Panc1 (cell line): ENCODE results near the gene CPD. TPM values are rescaled to one million over a fixed set of nuclear protein-coding genes. Genes with fewer than 3 reads are reported as not detected.

Experiments used
- ATAC-seq: fragments of 200-7000 bp; cut with Tn5 transposase; 2 replicates; pipeline ENCODE4 v1.9.1; 2020; ENCODE audit warnings: mild to moderate bottlenecking, moderate library complexity
- BruUV-seq: library from RNA; stranded (reverse); fragments of 400-500 nt; replicated peaks from 2 replicates; lab custom pipeline; 2021; lab: Mats Ljungman, UMichigan
- CTCF ChIA-PET: fragments of 300-600 bp; sonication (Branson Sonifier 250); formaldehyde crosslinking; loops from one replicate; lab custom pipeline; 2022; ENCODE audit warnings: antibody characterized with exemption; lab: Charles Lee
- POLR2A ChIA-PET: fragments of 300-600 bp; sonication (Branson Sonifier 250); formaldehyde crosslinking; loops from one replicate; lab custom pipeline; 2022; ENCODE audit warnings: antibody characterized with exemption; lab: Charles Lee
- DNase-seq: peaks from one replicate; pipeline ENCODE4 v3.0.0-alpha.2; 2010; ENCODE audit warnings: low read depth, low spot score
- H3K27ac ChIP-seq: 2 replicates; pipeline ENCODE4 v1.5.1; 2011; ENCODE audit warnings: mild to moderate bottlenecking, low read length, inconsistent platforms
- H3K27me3 ChIP-seq: fragments of 200-500 bp; sonication (Bioruptor generic); 2 replicates; pipeline ENCODE4 v1.6.0; 2014; ENCODE audit warnings: low read length, inconsistent platforms; ENCODE audit not compliant: control insufficient read depth, insufficient read depth
- H3K36me3 ChIP-seq: fragments of 200-500 bp; sonication (Bioruptor generic); 2 replicates; pipeline ENCODE4 v1.5.1; 2014; ENCODE audit warnings: inconsistent platforms, mild to moderate bottlenecking, low read length, moderate library complexity; ENCODE audit not compliant: control insufficient read depth, insufficient read depth
- H3K4me1 ChIP-seq: 2 replicates; pipeline ENCODE4 v1.5.1; 2011; ENCODE audit warnings: inconsistent platforms, mild to moderate bottlenecking, low read length, moderate library complexity; ENCODE audit not compliant: control insufficient read depth, insufficient read depth
- H3K4me3 ChIP-seq, 2 experiments: 2 replicates each; pipeline ENCODE4 v1.5.1; 2011 to 2012; ENCODE audit warnings: low read depth in 2 of 2, low read length in 2 of 2, mild to moderate bottlenecking in 2 of 2, inconsistent platforms in 1 of 2, moderate library complexity in 1 of 2
- H3K9me3 ChIP-seq: fragments of 200-500 bp; sonication (Bioruptor generic); 2 replicates; pipeline ENCODE4 v1.5.1; 2014; ENCODE audit warnings: low read depth, mild to moderate bottlenecking, inconsistent platforms, low read length, moderate library complexity; ENCODE audit not compliant: control insufficient read depth, insufficient read depth
- POLR2AphosphoS5 ChIP-seq: IDR thresholded peaks from 2 replicates; pipeline ENCODE4 v1.6.1; 2012; ENCODE audit warnings: mild to moderate bottlenecking, low read depth, low read length, moderate library complexity
- SIN3A ChIP-seq: IDR thresholded peaks from 2 replicates; pipeline ENCODE4 v1.6.1; 2012; ENCODE audit warnings: low read depth, mild to moderate bottlenecking, low read length, moderate library complexity, borderline replicate concordance; ENCODE audit not compliant: insufficient read depth
- TCF7L2 ChIP-seq: IDR thresholded peaks from 2 replicates; pipeline ENCODE4 v1.6.1; 2011; ENCODE audit warnings: mild to moderate bottlenecking, low read depth, low read length, inconsistent platforms
- in situ Hi-C: cut with HindIII; loops from 2 replicates; pipeline ENCODE4 v1.10.0; 2016; ENCODE audit warnings: low sequenced_read_pairs, low pct_unique_long_range_greater_than_20kb
- intact Hi-C: fragments of 100-400 bp; cut with micrococcal nuclease; formaldehyde crosslinking; loops from one replicate; pipeline ENCODE4 v1.10.0; 2022; ENCODE audit not compliant: unreplicated experiment
- total RNA-seq: library from RNA; stranded (reverse); gene quantifications from one replicate; pipeline ENCODE4 v1.2.1, GENCODE V29; 2021; ENCODE audit not compliant: unreplicated experiment
- TF ChIP-seq, protein P1 (sequence below): fragments of 450-650 bp; IDR thresholded peaks from 2 replicates; pipeline ENCODE4 v1.5.1; 2017; ENCODE audit warnings: mild to moderate bottlenecking
- TF ChIP-seq, protein P2 (sequence below), 2 experiments: IDR thresholded peaks; 2 replicates each; pipeline ENCODE4 v1.6.1; 2011 to 2012; ENCODE audit warnings: low read depth in 2 of 2, control low read depth in 1 of 2, low read length in 1 of 2, mild to moderate bottlenecking in 1 of 2, moderate library complexity in 1 of 2; ENCODE audit not compliant: insufficient read depth in 1 of 2

The CPD gene
- total RNA-seq, 1 experiment from 2014 or later, result 93.0 TPM

DNA sequence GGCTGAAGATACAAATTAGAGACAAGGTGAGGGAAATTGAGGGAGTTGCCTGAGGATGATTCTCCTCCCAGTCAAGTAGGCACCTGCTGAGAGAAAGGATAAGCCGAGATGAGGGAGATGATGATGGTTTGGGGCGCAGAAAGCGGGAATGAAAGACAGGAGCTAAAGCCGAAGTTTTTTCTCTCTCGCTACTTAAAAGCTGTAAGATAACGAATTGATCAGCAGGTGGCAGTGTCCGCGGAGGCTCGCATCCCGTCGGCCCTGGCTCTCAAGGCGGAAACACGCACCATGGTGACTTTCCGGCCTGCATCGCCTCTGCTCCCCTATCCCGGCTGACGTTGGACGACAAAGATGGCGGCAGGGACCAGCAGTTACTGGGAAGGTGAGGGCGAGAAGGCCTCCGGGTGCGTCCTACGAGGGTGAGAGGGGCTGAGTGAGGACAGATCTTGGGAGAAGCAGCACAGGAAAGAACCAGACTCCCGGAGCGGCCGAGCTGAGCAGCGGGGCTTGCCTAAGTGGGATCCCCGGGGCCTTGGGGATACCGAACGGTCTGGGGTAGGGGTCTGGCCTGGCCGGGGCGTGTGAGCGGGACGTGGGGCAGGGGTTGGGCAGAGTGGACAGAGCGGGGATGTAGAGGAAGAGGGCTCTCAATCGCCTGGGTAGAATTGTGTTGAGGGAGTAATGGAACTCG lies 98.5 kb downstream of the CPD start, which contains the start of gene GOSR1:
TSS of gene GOSR1 (plus strand) at position 326 of the 691 bp plus-strand sequence. CDS start at position 352, 26 bp downstream.
- H3K27ac ChIP-seq, result peak within 1 kb of the TSS; percentile 98
- H3K9me3 ChIP-seq, result no peaks in the 10 kb centered on the region
- no TSS peak for BruUV-seq
- ChIA-PET POLR2A (interaction anchor here (0.5 to 1.6 kb wide), 4 partner anchors 70 to 691 kb away, joined by 4 read pairs; no protein-coding TSS in a partner anchor), CTCF (interaction anchor here (0.6 to 0.9 kb wide), 2 partner anchors 23 to 240 kb away, joined by 3 read pairs; no protein-coding TSS in a partner anchor)
- H3K27me3 ChIP-seq, result no peaks in the 10 kb centered on the region
- in situ Hi-C loops, result no loop called here
- H3K4me1 ChIP-seq, result peaks cover 11% of the 10 kb centered on the region
- intact Hi-C loops, result no loop called here
- H3K4me3 ChIP-seq, result peak within 1 kb of the TSS; percentile 88 to 91
- DNase-seq (peak; percentile 76), ATAC-seq (peak; percentile 100)
- TF ChIP-seq TCF7L2 (no peak; the same call in 1 of the 2 replicates), POLR2AphosphoS5 (peak; percentile 97), SIN3A (peak; percentile 68; the same call in 1 of the 2 replicates)
- TF ChIP-seq, protein P1, sequence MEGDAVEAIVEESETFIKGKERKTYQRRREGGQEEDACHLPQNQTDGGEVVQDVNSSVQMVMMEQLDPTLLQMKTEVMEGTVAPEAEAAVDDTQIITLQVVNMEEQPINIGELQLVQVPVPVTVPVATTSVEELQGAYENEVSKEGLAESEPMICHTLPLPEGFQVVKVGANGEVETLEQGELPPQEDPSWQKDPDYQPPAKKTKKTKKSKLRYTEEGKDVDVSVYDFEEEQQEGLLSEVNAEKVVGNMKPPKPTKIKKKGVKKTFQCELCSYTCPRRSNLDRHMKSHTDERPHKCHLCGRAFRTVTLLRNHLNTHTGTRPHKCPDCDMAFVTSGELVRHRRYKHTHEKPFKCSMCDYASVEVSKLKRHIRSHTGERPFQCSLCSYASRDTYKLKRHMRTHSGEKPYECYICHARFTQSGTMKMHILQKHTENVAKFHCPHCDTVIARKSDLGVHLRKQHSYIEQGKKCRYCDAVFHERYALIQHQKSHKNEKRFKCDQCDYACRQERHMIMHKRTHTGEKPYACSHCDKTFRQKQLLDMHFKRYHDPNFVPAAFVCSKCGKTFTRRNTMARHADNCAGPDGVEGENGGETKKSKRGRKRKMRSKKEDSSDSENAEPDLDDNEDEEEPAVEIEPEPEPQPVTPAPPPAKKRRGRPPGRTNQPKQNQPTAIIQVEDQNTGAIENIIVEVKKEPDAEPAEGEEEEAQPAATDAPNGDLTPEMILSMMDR, result peak; percentile 90
- TF ChIP-seq, protein P2, sequence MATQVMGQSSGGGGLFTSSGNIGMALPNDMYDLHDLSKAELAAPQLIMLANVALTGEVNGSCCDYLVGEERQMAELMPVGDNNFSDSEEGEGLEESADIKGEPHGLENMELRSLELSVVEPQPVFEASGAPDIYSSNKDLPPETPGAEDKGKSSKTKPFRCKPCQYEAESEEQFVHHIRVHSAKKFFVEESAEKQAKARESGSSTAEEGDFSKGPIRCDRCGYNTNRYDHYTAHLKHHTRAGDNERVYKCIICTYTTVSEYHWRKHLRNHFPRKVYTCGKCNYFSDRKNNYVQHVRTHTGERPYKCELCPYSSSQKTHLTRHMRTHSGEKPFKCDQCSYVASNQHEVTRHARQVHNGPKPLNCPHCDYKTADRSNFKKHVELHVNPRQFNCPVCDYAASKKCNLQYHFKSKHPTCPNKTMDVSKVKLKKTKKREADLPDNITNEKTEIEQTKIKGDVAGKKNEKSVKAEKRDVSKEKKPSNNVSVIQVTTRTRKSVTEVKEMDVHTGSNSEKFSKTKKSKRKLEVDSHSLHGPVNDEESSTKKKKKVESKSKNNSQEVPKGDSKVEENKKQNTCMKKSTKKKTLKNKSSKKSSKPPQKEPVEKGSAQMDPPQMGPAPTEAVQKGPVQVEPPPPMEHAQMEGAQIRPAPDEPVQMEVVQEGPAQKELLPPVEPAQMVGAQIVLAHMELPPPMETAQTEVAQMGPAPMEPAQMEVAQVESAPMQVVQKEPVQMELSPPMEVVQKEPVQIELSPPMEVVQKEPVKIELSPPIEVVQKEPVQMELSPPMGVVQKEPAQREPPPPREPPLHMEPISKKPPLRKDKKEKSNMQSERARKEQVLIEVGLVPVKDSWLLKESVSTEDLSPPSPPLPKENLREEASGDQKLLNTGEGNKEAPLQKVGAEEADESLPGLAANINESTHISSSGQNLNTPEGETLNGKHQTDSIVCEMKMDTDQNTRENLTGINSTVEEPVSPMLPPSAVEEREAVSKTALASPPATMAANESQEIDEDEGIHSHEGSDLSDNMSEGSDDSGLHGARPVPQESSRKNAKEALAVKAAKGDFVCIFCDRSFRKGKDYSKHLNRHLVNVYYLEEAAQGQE (IDR thresholded peaks at IDR 0.05; ENCODE audit: insufficient read depth in 1 of 2, low read depth in 2 of 2, low read length in 1 of 2), result peak in 1 of 2 experiments; percentile 70; a peak in 1 of 4 replicates
- peaks cover 12% of the 10 kb centered on the region for H3K36me3 ChIP-seq

DNA sequence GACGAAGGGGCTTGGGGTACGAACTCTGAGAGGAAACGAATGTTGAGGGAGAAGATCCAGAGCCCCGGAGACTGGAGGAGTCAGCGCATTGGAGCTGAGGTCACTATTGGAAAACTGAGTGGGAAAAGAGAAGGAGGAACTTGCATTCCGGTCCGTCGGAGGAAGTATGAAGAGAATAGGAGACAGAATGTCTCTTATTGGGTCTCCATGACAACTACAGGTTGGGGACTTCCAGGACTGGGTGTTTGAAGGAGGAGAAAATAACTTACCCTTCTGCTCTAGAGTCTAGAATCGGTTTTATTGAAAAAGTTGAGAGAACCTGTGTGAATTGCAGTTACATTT lies 99.0 kb downstream of the CPD start:
- no TSS peak for BruUV-seq
- H3K4me3 ChIP-seq, result peak overlapping the region; percentile 88 to 91
- H3K27ac ChIP-seq, result peak overlapping the region; percentile 98
- intact Hi-C loops (no loop called here), in situ Hi-C loops (no loop called here)
- no peaks in the 10 kb centered on the region for H3K9me3 ChIP-seq
- peaks cover 7% of the 10 kb centered on the region for H3K4me1 ChIP-seq
- peaks cover 18% of the 10 kb centered on the region for H3K36me3 ChIP-seq
- TF ChIP-seq, protein P1, result no peak
- no peak for TF ChIP-seq TCF7L2
- no peak for TF ChIP-seq POLR2AphosphoS5
- TF ChIP-seq, protein P2 (IDR thresholded peaks at IDR 0.05; ENCODE audit: insufficient read depth in 1 of 2, low read depth in 2 of 2, low read length in 1 of 2), result no peak
- TF ChIP-seq SIN3A, result no peak
- ATAC-seq (peak; percentile 41), DNase-seq (no peak)
- ChIA-PET CTCF (interaction anchor here (0.9 kb wide), 1 partner anchor 23 kb away, joined by 3 read pairs; no protein-coding TSS in a partner anchor), POLR2A (interaction anchor here (1.6 kb wide), 1 partner anchor 122 kb away, joined by 4 read pairs; no protein-coding TSS in a partner anchor)
- H3K27me3 ChIP-seq, result no peaks in the 10 kb centered on the region
